ENCODE data around the gene DOLK.

The DOLK gene

GRCh38 chr9:128913048-128913900 lies 34.1 kb downstream of the DOLK start:
- H3K27me3 ChIP-seq = no peaks in the 10 kb centered on the region
- no peak overlapping the region for H3K4me3 ChIP-seq (ENCODE audit: low read depth, low read length)
- no peaks in the 10 kb centered on the region for H3K4me1 ChIP-seq
- no peak for TF ChIP-seq CTCF (IDR thresholded peaks at IDR 0.05; ENCODE audit: low read depth, low read length)
- H3K36me3 ChIP-seq = peaks cover 44% of the 10 kb centered on the region
- DNase-seq = no peak
- H3K9me3 ChIP-seq = no peaks in the 10 kb centered on the region

GRCh38 chr9:128912270-128912853 lies 35.0 kb downstream of the DOLK start:
- Histone ChIP-seq H3K9me3 (no peaks in the 10 kb centered on the region), H3K27me3 (no peaks in the 10 kb centered on the region), H3K4me3 (ENCODE audit: low read depth, low read length) (no peak overlapping the region), H3K36me3 (peaks cover 47% of the 10 kb centered on the region), H3K4me1 (no peaks in the 10 kb centered on the region)
- TF ChIP-seq CTCF (IDR thresholded peaks at IDR 0.05; ENCODE audit: low read depth, low read length) = no peak
- DNase-seq = no peak

GRCh38 chr9:128911529-128912035 lies 35.8 kb downstream of the DOLK start:
- Histone ChIP-seq H3K36me3 (peaks cover 47% of the 10 kb centered on the region), H3K9me3 (no peaks in the 10 kb centered on the region), H3K27me3 (no peaks in the 10 kb centered on the region), H3K4me1 (no peaks in the 10 kb centered on the region), H3K4me3 (ENCODE audit: low read depth, low read length) (no peak overlapping the region)
- no peak for TF ChIP-seq CTCF (IDR thresholded peaks at IDR 0.05; ENCODE audit: low read depth, low read length)
- DNase-seq = peak; percentile 34

- Histone ChIP-seq H3K36me3 (peaks cover 40% of the 10 kb centered on the region), H3K27me3 (no peaks in the 10 kb centered on the region), H3K4me3 (ENCODE audit: low read depth, low read length) (no peak overlapping the region), H3K9me3 (no peaks in the 10 kb centered on the region), H3K4me1 (no peaks in the 10 kb centered on the region)
- TF ChIP-seq CTCF (IDR thresholded peaks at IDR 0.05; ENCODE audit: low read depth, low read length) = no peak
- DNase-seq = no peak
Measured at GRCh38 chr9:128910906-128911305, 36.5 kb downstream of the DOLK start.

- no peak for TF ChIP-seq CTCF (IDR thresholded peaks at IDR 0.05; ENCODE audit: low read depth, low read length)
- DNase-seq = no peak
- Histone ChIP-seq H3K36me3 (peaks cover 38% of the 10 kb centered on the region), H3K4me1 (no peaks in the 10 kb centered on the region), H3K27me3 (no peaks in the 10 kb centered on the region), H3K4me3 (ENCODE audit: low read depth, low read length) (no peak overlapping the region), H3K9me3 (no peaks in the 10 kb centered on the region)
Measured at GRCh38 chr9:128909859-128910258, 37.5 kb downstream of the DOLK start.

- Histone ChIP-seq H3K27me3 (no peaks in the 10 kb centered on the region), H3K4me3 (ENCODE audit: low read depth, low read length) (no peak overlapping the region), H3K9me3 (no peaks in the 10 kb centered on the region), H3K4me1 (no peaks in the 10 kb centered on the region), H3K36me3 (peaks cover 35% of the 10 kb centered on the region)
- TF ChIP-seq CTCF (IDR thresholded peaks at IDR 0.05; ENCODE audit: low read depth, low read length) = no peak
- DNase-seq = no peak
Measured at GRCh38 chr9:128908372-128908771, 39.0 kb downstream of the DOLK start.
